ENCODE measurements around the gene RYR1.

The RYR1 gene

DNA sequence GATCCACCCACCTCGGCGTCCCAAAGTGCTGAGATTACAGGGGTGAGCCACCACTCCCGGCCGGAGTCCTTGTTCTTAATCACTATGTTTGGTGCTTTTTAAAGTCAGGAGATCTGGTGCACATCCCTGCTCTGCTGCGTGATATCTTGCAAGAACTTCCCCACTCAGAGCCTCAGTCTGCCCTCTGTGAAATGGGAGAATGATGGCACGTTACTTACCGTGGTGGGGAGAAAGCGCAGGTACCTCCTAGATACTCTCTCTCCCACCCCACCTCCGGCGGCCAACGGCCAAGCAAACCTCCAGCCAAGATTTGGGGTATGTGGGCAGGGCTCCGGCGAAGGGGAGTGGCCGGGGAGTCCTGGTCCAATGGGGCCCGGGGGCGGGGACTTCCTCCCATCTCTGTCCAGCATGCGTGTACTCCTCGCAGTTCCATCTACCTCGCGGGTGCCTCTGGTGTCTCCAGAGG is at the start of gene RYR1:
Gene RYR1, plus strand, starts transcription at position 424 of the 466 bp plus-strand sequence. CDS start 139 bp downstream, outside the sequence.
- peak; percentile 45 to 60 for DNase-seq (ENCODE audit: low read depth in 2 of 2)

DNA sequence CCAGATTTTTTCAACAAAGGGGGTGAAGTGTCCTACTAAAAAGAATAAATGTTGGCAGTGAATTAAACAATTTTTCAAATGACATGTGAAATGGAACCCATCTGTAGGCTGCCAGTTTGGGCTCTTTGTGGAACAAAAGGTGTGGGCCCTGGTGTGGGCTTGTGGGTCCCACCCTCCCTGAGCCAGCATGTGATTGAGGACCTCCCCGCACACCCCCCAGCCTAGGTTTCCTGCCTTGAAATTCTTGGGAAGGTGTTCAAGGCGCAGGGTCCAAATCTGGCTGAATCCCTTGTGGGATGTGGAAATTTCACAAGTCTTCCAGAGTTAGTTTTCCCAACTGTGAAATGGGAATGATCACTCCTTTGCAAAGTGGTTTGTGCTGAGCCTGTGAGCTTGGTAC is 49.7 kb upstream of the RYR1 start:
- no peak for DNase-seq (ENCODE audit: low read depth in 2 of 2)

DNA sequence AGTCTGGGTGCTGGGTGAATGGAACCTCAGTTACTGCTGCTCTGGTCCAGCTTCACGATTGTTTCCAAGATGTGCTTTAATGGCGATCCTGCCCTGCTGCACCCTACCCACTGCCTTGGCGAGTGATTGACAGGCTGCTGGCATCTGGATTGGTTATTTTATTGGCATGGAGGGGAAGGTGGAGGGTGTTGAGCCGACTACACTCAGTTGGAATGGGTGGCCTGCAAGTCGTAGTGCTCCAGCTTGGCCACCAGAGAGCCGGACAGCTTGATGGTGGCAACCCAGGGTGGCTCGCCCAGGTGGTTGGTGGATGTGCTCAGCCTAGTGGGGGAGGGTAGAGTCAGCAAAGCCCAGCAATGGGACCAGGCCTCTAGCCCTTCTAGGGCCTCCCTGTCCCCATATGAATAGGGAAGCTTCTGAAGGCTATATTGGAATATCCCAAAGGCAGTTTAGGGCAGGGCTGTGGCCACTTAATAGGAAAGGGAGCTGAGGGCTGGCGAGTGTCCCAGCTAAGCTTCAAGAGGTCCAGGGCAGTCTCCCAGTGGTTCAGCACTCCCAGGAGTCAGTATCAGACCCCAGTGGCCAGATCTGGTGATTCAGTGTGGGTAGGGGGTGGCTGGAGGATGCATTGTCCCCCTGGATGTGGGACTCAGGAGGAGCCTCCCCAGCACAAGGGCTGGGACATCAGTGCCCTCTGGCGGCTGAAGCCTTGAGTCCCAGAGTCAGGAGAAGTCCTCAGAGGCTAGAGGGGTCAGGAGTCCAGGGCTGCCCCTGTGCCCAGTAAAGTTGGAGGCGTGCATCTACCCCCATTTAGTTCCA is 49.1 kb upstream of the RYR1 start:
- no peak for DNase-seq (ENCODE audit: low read depth in 2 of 2)

DNA sequence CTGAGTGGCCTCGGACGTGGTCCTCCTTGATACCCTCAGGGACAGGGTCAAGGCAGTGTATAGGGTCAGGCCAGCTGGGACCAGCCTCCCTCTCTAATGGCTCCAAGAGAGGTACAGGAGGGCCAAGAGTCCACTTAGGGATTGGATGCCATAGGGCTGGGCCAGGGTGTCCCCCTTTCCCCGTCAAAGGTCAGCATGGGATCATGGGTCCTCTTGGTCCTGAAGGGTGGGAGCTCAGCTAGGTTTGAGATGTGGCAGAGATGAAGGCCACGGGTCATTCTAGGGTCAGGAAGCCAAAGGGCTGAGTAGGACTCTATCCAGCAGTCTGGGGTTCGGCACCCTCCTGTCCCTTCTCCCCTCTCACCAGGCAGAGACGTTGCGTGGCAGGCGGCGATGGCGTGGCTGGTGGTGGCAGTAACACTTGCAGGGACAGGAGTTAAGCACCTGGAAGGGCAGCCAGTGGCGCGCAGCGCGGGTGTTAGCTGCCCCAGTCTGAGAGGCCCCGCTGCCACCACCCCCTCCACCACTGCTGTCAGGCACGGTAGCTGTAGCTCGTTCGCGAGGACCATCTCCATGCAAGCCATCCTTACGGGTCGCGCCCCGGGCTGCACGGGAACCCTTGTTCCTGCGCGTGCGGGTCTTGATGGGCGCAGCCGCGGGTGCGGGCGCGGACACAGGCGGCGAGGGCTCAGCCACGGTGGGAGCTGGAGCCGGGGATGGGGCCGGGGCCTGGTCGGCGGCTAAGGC is 48.3 kb upstream of the RYR1 start:
- DNase-seq (ENCODE audit: low read depth in 2 of 2), result no peak

DNA sequence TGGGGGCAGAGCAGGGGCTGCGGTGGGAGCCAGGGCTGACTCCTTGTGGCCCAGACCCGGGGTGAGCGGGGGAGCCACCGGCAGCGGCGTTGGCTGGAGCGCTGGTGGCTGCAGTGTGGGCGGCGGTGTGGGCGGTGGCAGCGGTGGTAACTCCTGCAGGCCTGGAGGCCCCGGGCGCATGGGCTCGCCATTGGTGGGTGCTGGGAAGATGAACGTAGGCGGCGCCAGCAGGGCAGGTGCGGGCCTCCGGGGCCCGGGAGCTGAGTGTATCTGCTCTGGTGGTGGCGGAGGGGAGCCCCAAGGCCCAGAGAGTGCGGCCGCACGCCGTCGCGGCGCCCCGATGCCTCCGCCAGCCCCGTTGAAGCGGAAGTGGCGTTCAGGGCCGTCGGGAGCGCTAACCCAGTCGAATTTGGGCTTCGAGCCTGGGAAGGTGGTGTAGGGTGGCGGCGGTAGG is 47.7 kb upstream of the RYR1 start:
- no peak for DNase-seq (ENCODE audit: low read depth in 2 of 2)

DNA sequence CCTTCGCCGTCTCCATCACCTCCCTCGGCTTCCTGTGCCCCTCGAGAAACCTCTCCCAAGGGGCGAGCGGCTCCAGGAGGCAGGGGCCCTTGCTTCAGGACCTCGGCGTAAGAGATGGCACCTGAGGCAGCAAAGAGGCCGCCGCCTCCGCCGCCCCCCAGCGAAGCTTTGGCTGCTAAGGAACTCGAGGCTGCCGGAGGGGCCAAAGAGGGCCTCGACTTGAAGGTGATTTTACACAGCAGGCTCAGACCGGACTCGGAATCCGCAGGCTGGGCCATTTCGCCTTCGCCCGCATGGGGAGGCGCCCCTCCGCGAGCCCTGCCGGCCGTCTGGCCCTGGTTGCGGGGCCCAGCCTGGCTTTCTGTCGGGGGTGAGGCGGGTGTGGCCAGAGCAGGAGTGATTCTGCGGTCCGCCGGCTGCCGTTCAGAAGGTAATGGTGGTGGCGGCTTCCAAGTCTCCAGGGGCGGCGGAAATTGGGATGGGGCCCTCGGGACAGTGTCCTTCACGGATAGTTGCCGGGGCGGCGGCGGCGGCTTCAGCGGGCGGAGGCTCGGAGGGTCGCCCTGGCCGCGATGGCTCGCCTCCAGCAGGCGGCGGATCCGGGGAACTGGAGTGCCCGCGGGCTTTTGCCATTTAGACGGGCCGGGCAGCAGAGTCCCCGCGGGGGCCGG is 47.1 kb upstream of the RYR1 start:
- DNase-seq (ENCODE audit: low read depth in 2 of 2), result no peak

DNA sequence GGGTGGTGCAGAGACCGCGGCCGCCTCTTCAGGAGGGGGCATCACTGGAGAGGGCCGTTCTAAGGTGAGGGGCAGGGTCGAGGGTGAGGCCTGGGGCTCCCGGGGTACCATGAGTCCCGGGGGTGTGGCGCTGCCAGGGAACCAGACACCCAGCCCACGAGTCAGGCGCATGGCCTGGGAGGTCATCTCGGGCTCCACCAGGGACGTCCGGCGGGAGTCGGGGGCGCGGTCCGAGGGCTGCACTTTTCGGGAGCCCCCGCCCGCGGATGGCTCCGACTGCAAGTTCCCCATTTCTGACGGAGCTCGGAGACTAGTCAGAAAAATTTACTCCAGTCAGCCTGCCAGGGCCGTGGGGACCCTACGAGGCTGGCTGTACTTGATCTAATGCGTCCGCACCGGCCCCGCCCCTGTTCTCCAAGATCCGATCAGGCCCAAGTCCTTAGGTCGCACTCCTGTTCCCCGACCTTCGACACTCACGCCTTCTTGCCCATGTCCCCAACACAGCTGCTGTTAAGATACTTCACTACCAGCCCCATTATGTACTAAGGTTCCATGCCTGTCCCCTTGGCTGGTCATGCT is 46.4 kb upstream of the RYR1 start:
- DNase-seq (ENCODE audit: low read depth in 2 of 2), result no peak

DNA sequence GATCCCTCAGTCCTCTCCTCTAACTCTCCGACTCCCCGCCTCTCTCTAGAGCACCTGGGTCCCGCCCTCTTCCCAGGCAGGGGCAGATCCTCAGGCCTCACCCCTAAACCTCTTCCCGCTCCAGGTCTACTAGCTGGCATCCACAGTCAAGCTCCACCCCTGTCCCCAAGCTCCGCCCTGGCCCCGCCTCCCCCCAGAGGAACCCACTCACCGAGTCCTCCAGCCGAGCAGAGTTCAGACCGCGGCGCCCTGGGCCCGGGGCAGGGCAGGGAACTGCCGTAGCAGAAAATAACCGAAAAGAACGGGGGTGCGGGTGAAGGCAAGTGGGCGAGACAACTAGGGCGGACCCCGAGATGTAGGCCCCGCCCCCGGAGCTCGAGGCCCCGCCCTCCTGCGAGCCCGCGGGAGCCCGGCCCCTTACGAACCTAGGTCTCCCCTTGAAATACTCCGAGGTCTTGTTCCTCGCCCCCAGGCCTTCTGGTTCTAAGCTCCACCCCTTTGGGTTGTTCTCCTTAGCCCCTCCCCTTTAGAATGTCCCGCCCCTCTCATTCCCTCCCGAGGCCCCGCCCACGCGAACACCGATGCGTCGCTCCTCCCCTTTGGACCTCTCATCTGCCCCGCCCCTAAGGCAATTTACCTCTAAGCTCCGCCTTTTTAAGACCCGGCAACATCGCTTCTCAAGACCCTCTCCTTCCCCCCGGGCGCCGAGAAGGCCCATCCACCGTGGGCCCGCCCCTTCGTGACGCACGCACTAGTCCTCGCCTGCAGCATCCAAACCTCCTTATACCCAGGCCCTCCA is 45.7 kb upstream of the RYR1 start, which contains the start of gene GGN:
Gene GGN, minus strand, starts transcription at position 485 of the 799 bp plus-strand sequence. CDS start 773 bp downstream, outside the sequence.
- peak; percentile 60 to 78 for DNase-seq (ENCODE audit: low read depth in 2 of 2)

DNA sequence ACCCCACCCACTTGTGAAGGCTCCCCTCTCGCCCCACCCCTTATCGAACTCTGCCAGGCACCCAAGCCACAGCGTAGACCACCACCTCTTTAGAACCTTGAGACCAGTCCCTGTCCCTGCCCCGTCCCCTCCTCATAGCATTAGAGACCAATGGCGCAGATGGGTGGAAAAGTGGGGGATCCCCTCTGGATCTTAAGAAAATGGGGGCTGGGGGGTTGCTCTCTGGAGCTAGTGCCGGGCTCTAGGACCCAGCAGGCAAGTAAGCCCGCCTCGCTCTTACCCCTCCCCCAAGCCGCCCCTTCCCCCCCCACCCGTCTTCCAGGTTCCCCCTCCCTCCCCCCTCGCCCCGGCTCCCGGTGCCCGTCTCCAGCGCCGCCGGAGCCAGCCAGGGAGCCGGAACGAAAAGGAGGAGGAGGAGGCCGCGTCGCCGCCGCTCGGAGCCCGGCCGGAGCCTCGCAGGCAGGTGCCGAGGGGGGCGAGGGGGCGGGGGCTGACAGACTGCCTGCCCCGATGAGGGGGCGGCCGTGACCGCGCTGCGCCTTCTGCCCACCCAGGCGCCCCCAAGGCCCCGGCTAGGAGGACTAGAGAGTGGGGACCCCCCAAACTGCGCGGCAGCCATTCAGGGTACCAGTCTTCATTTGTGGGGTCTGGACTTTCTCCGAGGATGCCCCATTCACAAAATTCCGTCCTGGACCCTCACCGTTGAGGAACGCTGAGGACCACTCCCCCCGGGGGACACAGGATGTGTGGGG is 45.0 kb upstream of the RYR1 start, which contains the start of gene SPRED3:
Gene SPRED3, plus strand, starts transcription at position 349 of the 752 bp plus-strand sequence. CDS start 1,606 bp downstream, outside the sequence.
- DNase-seq (ENCODE audit: low read depth in 2 of 2), result no peak

DNA sequence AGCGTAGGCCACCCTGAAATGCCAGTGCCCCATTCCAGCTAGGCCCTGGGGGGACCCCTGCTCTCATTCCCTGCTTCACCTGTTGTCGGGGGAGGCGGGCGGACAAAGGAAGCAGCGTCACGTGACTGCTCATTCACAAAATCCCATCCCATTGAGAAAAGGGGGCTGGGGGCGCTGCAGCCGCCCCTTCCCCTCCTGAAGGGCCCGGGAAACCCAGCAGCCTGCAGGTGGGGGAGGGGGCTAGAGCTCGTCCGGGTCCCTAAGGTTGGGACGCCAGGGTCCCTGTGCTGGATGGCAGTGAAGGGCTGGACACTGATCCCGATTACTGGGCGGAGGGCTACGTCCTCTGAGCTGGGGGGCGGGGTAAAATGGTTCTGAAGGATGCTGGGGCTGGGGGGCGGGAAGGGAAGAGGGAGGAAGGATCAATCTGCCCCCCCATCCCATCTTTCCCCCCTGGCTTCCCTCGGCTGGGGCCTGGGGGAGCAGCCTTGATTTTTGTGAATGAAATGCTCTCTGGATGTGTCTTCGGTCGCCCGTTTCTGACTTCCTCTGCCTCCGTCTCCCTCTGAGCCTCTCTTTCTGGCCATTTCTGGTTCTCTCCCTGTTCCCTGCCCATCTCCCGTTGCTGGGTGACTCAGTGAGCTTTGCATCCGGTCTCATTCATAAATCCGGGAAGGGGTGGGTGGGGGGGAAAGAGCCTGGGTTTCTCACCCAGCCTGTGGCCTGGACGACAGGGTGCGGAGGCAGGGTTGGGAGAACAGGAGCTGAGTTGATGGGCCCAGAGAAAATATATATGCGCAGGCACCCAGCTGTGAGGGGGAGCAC is 44.2 kb upstream of the RYR1 start:
- no peak for DNase-seq (ENCODE audit: low read depth in 2 of 2)

DNA sequence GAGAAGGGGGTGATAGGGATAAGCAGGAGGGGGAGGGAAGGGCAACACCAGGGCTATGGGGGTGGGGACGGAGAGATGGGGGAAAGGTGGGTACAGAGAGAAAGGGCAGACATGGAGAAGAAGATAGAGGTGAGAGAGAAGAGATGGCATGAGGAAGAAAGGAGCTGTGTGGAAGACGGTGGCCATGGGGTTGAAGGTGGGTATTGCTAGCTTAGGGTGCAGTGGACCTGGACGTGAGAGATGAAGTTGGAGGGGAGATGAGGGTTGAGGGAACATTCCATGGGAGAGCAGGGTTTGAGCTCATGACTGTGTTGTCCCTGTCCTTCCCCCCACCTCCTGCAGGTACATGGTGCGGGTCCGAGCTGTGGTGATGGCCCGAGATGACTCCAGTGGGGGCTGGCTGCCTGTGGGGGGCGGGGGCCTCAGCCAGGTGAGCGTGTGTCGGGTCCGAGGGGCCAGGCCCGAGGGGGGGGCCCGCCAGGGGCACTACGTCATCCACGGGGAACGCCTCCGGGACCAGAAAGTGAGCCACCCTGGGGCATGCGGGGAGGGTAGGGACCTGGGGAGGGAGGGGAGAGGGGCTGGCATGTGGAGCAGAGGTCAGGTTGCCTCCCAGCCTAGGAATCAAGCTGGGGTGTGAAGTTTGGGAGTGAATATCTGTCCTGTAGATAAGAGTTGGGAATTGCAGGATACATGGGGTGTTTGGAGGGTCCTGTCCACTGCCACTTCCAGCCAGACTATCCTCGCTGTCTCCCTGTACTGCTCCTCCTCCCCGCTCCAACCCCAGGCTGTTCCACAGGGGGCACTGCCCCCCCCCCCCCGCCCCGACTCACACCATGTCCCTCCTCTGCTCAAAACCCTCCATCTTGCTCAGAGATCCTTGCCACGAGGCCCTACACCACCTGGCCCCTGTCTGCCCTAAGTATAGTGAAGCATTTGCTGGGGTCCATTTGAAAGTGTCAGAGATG is 43.2 kb upstream of the RYR1 start:
- DNase-seq (ENCODE audit: low read depth in 2 of 2), result no peak

DNA sequence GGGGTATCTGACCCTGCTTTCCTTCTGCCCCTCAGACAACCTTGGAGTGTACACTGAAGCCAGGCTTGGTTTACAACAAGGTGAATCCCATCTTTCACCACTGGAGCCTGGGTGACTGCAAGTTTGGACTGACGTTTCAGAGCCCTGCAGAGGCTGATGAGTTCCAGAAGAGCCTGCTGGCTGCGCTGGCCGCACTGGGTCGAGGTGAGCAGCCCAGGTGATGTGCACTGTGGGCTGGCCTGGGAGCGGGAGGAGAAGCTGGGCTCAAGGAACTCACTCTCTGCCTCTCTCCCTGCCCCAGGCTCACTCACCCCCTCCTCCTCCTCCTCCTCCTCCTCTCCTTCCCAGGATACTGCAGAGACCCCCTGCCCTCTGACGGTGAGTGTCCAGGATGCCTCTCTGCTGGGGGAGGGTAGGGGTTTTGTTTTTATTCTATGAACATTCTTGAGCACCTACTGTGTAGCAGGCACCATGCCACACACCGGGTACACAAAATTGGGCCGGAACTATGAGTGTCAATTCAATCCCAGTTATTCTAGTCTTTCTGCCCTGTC is 41.5 kb upstream of the RYR1 start:
- DNase-seq (ENCODE audit: low read depth in 2 of 2), result no peak

DNA sequence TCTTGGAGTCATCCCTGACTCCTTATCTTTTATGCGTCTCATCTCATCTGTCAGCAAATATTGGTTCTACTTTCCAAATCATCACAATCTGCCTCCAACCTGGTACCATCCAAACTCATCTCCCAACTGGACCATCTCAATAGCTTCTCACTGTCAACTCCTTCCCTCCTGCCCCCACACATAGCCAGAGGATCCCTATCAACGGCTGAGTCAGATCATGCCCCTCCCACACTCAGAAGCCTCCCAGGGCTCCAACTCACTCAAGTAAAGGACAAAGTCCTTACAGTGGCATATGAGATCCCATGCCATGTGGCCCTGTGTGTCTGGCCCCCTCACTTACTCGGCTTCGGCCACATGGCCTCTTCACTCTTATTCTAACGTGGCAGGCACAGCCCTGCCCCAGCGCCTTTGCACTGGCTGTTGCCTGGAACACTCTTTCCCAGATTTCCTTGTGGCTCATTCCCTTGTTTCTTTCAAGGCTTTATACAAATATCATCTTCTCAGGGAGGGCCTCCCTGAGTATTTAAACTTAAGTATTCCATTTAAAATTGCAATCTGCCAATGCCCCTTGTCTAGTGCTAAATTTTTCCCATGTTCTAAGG is 40.7 kb upstream of the RYR1 start:
- no peak for DNase-seq (ENCODE audit: low read depth in 2 of 2)

DNA sequence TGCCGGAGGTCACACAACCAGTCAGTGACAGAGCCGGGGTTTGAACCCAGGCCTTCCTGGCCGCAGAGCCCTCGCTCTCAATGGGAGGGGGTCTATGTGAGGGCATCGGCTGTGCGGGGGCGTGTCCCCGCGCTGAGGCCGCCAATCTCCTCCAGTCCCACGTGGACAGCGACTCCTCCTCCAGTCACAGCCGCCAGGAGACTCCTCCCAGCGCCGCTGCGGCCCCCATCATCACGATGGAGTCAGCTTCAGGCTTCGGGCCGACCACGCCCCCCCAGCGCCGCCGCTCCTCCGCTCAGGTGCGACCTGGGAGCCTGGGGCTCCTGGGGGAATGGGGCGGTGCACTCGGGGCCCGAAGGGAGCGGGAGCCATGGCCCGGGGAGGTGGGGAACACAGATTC is 39.0 kb upstream of the RYR1 start:
- DNase-seq (ENCODE audit: low read depth in 2 of 2), result peak; percentile 67 to 73

DNA sequence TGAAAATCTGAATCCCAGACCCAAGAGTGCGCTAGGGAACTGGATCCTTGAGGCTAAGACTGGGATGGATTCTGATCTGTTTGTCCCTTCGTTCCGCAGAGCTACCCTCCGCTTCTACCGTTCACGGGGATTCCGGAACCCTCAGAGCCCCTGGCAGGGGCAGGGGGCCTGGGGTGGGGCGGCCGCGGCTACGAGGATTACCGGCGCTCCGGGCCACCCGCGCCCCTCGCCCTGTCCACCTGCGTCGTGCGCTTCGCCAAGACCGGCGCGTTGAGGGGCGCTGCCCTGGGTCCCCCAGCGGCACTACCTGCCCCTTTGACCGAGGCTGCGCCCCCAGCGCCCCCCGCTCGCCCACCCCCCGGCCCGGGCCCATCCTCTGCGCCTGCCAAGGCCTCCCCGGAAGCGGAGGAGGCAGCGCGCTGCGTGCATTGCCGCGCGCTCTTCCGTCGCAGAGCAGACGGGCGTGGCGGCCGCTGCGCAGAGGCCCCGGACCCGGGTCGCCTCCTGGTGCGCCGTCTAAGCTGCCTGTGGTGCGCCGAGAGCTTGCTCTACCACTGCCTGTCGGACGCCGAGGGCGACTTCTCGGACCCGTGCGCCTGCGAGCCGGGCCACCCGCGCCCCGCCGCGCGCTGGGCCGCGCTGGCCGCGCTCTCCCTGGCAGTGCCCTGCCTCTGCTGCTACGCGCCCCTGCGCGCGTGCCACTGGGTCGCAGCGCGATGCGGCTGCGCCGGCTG is 37.9 kb upstream of the RYR1 start:
- DNase-seq (ENCODE audit: low read depth in 2 of 2), result peak in 1 of 2 donors; percentile 30

DNA sequence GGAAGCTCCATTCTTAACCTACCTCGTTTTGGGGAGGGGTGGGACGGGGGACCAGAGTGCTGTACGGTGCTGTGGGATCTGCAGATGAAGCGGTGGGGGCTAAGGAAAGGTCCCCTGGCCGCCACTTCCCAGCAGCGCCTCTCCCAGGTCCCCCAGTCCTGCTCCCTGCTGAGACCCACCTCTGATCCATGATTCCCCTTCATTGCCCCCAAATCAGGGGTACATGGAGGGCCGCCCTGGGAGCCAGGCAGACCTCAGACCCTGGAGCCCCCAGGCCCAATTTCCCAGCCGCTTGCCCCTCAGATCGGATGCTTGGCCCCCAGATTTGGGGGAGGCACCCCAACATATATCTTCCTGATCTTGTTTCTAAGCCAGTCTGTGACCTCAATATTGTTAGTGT is 34.4 kb upstream of the RYR1 start:
- DNase-seq (ENCODE audit: low read depth in 2 of 2), result no peak

DNA sequence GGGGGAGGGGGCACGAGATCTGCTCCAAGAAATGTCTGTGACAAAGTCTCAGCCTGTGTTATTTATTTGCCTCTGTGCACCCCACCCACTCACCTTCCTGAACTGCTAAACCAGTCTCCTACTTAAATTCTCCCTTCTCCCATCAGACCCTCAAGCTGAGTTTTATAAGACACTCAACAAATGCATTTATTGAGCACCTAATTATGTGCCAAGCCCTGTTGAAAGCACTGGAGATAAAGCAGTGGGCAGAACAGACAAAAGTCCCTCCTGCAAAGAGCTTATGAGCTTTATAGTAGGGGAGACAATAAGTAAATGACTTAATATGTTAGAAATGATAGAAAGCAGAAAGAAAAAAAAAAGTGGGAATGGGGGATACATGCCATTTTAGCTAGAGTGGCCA is 34.0 kb upstream of the RYR1 start:
- DNase-seq (ENCODE audit: low read depth in 2 of 2), result no peak

Measured in stimulated activated CD8-positive, alpha-beta memory T cell treated with anti-CD3 and anti-CD28 coated beads, Interleukin-2, amount 100 ng/mL, for 48 hours (primary cell).